Sigmoid colon (tissue), 4 donors: ENCODE measurements around the gene STK32B.

Experiments
- CTCF ChIP-seq, 4 experiments: fragments of 450-650 bp in 3 of 4; fragments of 200-600 bp in 1 of 4; IDR thresholded peaks; one replicate each; pipeline ENCODE4 v1.5.1; 2016 to 2019; ENCODE audit warnings: antibody characterized with exemption in 4 of 4, mild to moderate bottlenecking in 3 of 4, moderate library complexity in 2 of 4
- POLR2A ChIP-seq, 2 donors: fragments of 450-650 bp; IDR thresholded peaks; one replicate each; pipeline ENCODE4 v1.6.1; 2016; ENCODE audit warnings: antibody characterized with exemption in 2 of 2, mild to moderate bottlenecking in 2 of 2, moderate library complexity in 2 of 2
- POLR2AphosphoS5 ChIP-seq, 4 donors: sonication (generic); formaldehyde crosslinking; IDR thresholded peaks; one replicate each; pipeline ENCODE4 v1.6.1; 2017; ENCODE audit warnings: antibody characterized with exemption in 4 of 4

DNA sequence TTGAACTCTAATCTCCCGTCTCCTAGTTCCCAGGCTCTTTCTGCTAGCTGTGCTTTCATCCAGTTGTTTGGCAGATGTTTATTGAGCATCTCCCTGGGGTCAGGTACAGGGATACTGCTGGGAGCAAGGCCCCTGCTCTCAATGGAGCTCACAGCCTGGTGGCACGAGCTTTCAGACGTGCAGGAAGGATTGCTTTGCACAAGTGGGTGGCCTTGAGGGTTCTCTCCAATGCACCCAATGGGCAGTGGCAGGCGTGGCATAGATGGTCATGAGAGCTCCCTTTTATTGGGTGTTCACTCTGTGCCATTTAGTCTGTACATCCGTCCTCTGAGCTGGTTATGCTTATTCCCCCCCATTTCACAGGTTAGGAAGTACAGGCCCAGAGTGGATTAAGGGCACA, 421.8 kb downstream of the STK32B start:
- TF ChIP-seq CTCF (IDR thresholded peaks at IDR 0.05) (no peak), POLR2AphosphoS5 (IDR thresholded peaks at IDR 0.05) (no peak), POLR2A (IDR thresholded peaks at IDR 0.05) (no peak)
